OCI-M1 (cell line): Measurements from ENCODE around the gene CPT1A.

ENCODE experiments used
- DNase-seq: peaks from one replicate; lab custom pipeline; 2025; lab: John Stamatoyannopoulos, UW

CPT1A gene

GRCh38 chr11:68710409-68710808 is 131.3 kb downstream of the CPT1A start:
- no peak for DNase-seq

DNA sequence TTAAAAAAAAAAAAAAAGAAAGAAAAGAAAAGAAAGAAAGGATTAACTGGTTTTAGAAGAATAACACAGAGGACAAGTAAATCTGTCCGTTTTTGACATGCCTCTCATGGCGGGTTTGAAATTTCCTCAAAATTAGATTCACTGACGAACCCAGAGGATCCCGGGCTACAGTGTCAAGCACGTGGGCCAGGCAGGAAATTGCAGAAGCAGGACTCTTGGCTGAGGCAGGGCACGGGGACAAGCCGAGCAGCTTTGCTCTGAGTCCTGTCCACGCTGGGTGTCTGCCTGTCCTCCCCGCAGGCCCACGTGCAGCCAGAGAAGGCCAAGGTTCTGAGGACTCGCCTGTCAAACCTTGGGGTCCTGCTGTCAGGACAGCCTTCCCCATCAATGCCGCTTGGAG is 132.7 kb downstream of the CPT1A start:
- DNase-seq = no peak

DNA sequence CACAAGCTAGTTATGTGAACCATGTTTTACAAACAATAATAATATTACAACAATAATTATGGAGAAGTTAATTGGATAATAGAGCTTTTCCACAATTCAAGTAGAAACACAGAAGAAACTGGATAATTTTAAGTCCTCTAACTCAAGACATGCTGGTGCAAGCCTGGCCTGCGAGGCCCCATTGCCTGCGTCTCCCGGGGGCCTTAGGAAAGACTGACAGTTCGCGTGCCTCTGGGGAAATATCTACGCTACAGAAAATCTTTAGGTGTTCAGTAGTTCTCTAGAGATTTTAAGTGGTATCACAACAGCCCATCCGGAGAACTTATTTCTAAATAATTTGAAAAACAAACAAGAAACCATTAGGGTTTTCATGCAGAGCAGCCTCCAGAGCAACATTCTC is 134.2 kb downstream of the CPT1A start:
- DNase-seq = no peak

DNA sequence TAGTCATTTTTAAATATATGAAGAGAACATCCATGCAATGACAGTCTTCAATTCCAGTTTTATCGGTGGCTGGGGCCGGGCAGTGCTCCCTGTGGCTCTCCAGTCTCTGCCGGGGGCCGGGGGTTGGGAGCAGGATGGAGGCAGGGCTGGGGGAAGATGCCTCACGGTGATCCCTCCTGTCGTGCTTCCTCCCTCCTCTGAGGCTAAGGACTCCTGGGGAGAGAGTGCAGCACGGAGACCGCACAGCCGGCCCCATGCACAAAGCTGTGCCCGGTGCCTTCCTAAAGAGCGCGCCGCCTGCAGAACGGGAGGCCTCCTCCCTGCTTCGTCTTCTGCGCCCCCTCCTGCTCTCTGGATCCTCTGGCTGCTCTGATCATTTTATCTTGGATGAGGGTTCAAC is 136.8 kb downstream of the CPT1A start:
- DNase-seq = no peak
